ENCODE measurements around the gene DDR2.

DNA sequence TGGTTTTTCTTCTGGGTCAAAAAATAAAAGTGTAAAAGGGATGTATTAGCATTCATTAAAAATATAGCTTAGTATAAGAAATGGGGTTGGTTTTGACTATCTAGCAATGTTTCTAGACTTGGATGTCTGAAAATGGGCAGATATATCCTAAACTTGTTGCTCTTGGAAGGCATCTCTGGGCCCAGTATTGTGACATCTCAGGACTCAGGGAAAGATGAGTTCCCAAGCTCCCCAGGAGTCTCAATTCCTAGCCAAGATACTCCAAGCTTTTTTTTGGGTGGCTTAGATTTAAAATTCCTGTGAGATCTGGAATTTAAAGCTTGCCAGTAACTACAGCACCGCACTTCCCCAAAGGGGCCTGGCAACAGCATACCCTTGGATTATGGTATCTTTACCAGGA lies 146.8 kb downstream of the DDR2 start:
- TF ChIP-seq EP300 (IDR thresholded peaks at IDR 0.05) (no peak), POLR2A (IDR thresholded peaks at IDR 0.05) (no peak), CTCF (IDR thresholded peaks at IDR 0.05) (no peak)
